Osteocyte (in vitro differentiated cells): ENCODE data around the gene ATF6. TPM values are rescaled to one million over a fixed set of nuclear protein-coding genes. Genes with fewer than 3 reads are reported as not detected.

ENCODE experiments used
- DNase-seq: peaks from one replicate; pipeline ENCODE4 v3.0.0; 2021; ENCODE audit warnings: mixed read lengths; ENCODE audit not compliant: unreplicated experiment; ENCODE audit errors: extremely low spot score
- H3K27ac Mint-ChIP-seq: one replicate; pipeline ENCODE4 v1.8.0; 2021; ENCODE audit warnings: mild to moderate bottlenecking, mixed read lengths; ENCODE audit not compliant: unreplicated experiment
- H3K27me3 Mint-ChIP-seq: one replicate; pipeline ENCODE4 v1.8.0; 2021; ENCODE audit warnings: mixed read lengths; ENCODE audit not compliant: unreplicated experiment
- H3K36me3 Mint-ChIP-seq: one replicate; pipeline ENCODE4 v1.8.0; 2021; ENCODE audit warnings: mixed read lengths; ENCODE audit not compliant: unreplicated experiment
- H3K4me1 Mint-ChIP-seq: one replicate; pipeline ENCODE4 v1.8.0; 2021; ENCODE audit warnings: mixed read lengths; ENCODE audit not compliant: unreplicated experiment
- H3K4me3 Mint-ChIP-seq: one replicate; pipeline ENCODE4 v1.8.0; 2021; ENCODE audit warnings: mild to moderate bottlenecking, moderate library complexity, mixed read lengths; ENCODE audit not compliant: unreplicated experiment
- H3K9me3 Mint-ChIP-seq: one replicate; pipeline ENCODE4 v1.8.0; 2021; ENCODE audit warnings: mixed read lengths; ENCODE audit not compliant: unreplicated experiment
- total RNA-seq: library from RNA; stranded (reverse); gene quantifications from 2 replicates; pipeline ENCODE4 v1.2.1, GENCODE V29; 2021
- TF ChIP-seq, protein P1 (sequence below): fragments of 200-600 bp; sonication (generic); IDR thresholded peaks from 2 replicates; pipeline ENCODE4 v1.5.0; 2021; ENCODE audit warnings: antibody characterized with exemption, mild to moderate bottlenecking, moderate library complexity

Gene ATF6
- total RNA-seq, 1 donor from 2014 or later: 29.7 TPM

DNA sequence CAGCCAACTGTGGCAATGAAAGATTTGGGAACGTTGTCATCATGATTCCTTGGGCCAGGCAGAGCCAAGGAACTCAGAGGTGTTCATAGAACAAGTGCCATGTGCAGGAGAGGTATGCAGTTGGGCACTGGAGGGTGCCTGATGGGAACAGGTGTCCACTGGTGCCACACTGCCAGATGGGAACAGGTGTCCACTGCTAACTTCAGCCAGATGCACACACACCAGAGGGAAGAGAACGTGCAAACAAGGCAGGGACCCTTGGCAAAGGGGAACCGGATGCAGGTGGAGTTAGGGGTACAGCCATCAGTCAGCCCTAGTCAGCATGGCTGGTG is 244.0 kb downstream of the ATF6 start:
- H3K4me1 Mint-ChIP-seq: peaks cover 21% of the 10 kb centered on the region
- no peak overlapping the region for H3K27ac Mint-ChIP-seq
- no peaks in the 10 kb centered on the region for H3K27me3 Mint-ChIP-seq
- no peak for DNase-seq
- H3K4me3 Mint-ChIP-seq: no peak overlapping the region
- H3K36me3 Mint-ChIP-seq: peaks cover 49% of the 10 kb centered on the region
- no peaks in the 10 kb centered on the region for H3K9me3 Mint-ChIP-seq
- TF ChIP-seq, protein P1, sequence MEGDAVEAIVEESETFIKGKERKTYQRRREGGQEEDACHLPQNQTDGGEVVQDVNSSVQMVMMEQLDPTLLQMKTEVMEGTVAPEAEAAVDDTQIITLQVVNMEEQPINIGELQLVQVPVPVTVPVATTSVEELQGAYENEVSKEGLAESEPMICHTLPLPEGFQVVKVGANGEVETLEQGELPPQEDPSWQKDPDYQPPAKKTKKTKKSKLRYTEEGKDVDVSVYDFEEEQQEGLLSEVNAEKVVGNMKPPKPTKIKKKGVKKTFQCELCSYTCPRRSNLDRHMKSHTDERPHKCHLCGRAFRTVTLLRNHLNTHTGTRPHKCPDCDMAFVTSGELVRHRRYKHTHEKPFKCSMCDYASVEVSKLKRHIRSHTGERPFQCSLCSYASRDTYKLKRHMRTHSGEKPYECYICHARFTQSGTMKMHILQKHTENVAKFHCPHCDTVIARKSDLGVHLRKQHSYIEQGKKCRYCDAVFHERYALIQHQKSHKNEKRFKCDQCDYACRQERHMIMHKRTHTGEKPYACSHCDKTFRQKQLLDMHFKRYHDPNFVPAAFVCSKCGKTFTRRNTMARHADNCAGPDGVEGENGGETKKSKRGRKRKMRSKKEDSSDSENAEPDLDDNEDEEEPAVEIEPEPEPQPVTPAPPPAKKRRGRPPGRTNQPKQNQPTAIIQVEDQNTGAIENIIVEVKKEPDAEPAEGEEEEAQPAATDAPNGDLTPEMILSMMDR: no peak

DNA sequence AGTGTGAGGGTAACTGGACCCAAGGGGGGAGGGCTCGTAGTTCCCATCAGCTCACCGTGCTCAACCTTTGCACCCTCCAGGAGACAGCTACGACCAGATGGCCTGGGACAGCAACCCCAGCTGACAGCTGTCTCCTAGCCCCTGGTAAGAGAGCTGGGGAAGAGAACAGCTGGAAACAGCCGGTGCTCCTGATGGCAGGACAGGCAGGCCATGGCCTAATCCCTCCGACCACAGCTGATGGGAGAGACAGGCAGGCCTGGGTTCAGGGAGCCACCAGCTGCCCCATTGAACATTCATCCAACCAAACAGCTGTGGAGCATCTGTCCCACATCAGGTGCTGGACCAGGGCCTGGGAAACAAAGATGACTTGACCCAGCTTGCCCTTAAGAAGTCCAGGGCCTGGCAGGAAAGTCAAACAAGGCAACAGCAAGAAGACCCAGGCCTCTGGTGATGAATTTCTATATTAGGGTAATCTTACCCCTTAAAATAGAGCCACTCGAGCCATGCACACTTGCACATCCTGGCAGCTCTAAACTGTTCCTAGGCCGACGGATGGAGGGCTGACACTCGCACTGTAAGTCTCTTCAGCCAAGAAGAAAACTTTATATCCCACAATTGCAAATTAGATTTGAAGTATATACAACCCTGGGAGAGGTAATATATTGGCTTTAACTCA is 245.4 kb downstream of the ATF6 start:
- no peak for DNase-seq
- Mint-ChIP-seq H3K9me3 (no peaks in the 10 kb centered on the region), H3K4me1 (peaks cover 14% of the 10 kb centered on the region), H3K27me3 (no peaks in the 10 kb centered on the region), H3K4me3 (no peak overlapping the region), H3K27ac (no peak overlapping the region), H3K36me3 (peaks cover 54% of the 10 kb centered on the region)
- TF ChIP-seq, protein P1: no peak

DNA sequence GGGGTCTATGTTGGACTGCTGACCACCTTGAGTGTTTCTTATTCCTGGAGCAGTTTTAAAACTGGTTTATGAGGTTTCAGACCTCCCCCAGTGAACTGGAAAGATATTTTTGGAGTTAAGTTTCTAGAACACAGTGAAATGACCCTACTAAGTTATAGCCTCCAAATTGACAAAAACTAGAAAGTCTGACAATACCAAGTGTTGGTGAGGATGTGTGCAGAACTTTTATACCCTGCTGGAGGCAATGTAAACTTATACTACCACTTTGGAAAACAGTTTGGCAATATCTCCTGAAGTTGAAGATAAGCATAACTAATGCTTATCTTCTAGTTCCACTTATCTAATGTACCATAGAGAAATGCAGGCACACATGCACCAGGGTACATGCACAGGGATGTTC is 247.2 kb downstream of the ATF6 start:
- Mint-ChIP-seq H3K4me1 (peaks cover 8% of the 10 kb centered on the region), H3K9me3 (no peaks in the 10 kb centered on the region), H3K36me3 (peaks cover 70% of the 10 kb centered on the region), H3K27ac (no peak overlapping the region), H3K4me3 (no peak overlapping the region), H3K27me3 (no peaks in the 10 kb centered on the region)
- TF ChIP-seq, protein P1: no peak
- no peak for DNase-seq

Other genes with a start within 250 kb of the ATF6 start
- gene HSPA6, start 241.8 kb upstream of the ATF6 start, total RNA-seq: not detected in 2 replicates
- not detected in 2 replicates for gene FCGR3A, start 216.5 kb upstream of the ATF6 start, total RNA-seq
- gene FCGR3B, start 135.1 kb upstream of the ATF6 start, total RNA-seq: not detected in 2 replicates
- not detected in 2 replicates for gene FCGR2B, start 103.2 kb upstream of the ATF6 start, total RNA-seq
- not detected in 2 replicates for gene FCRLA, start 59.1 kb upstream of the ATF6 start, total RNA-seq
- 0.27 TPM in 1 of 2 replicates, not detected in the other for gene FCRLB, start 44.8 kb upstream of the ATF6 start, total RNA-seq
- 20.1 and 21.8 TPM in 2 replicates for gene DUSP12, start 16.5 kb upstream of the ATF6 start, total RNA-seq